HCT116 (cell line): ENCODE data around the gene NABP1. TPM values are rescaled to one million over a fixed set of nuclear protein-coding genes. Genes with fewer than 3 reads are reported as not detected.

ENCODE experiments used
- ATAC-seq: fragments of 200-7000 bp; cut with Tn5 transposase; 2 replicates; pipeline ENCODE4 v1.9.1; 2020; ENCODE audit warnings: mild to moderate bottlenecking, moderate library complexity
- BruUV-seq: library from RNA; stranded (reverse); fragments of 400-500 nt; replicated peaks from 2 replicates; lab custom pipeline; 2021; lab: Mats Ljungman, UMichigan
- CTCF ChIA-PET: fragments of 300-600 bp; sonication (Branson Sonifier 250); formaldehyde crosslinking; loops from one replicate; lab custom pipeline; 2021; ENCODE audit warnings: antibody characterized with exemption; lab: Charles Lee
- POLR2A ChIA-PET: fragments of 300-600, 350-600 bp; sonication (Branson Sonifier 250); formaldehyde crosslinking; loops from one replicate; lab custom pipeline; 2021; ENCODE audit warnings: antibody characterized with exemption; lab: Charles Lee
- RAD21 ChIA-PET, 2 experiments: fragments of 300-600 bp; sonication (Branson Sonifier 250); formaldehyde crosslinking; loops; one replicate each; lab custom pipeline; 2023; ENCODE audit warnings: low total read pairs in 2 of 2; ENCODE audit not compliant: uncharacterized antibody in 2 of 2, unreplicated experiment in 2 of 2, low non-redundant PET in 1 of 2; lab: Charles Lee
- DNase-seq: peaks from one replicate; pipeline ENCODE4 v3.0.0-alpha.2; 2010; ENCODE audit warnings: low read depth, low spot score
- H2AFZ ChIP-seq: fragments of 200-600 bp; shearing (Covaris generic), sonication (generic); 2 replicates; pipeline ENCODE4 v1.6.1; 2017; ENCODE audit warnings: low read depth, mixed run types, mixed read lengths, antibody characterized with exemption, low read length; ENCODE audit not compliant: poor library complexity, severe bottlenecking
- H3K27ac ChIP-seq: 2 replicates; pipeline ENCODE4 v1.5.1; 2012; ENCODE audit warnings: low read depth, low read length
- H3K27me3 ChIP-seq: fragments of 200-600 bp; sonication (generic); 2 replicates; pipeline ENCODE4 v1.6.1; 2016; ENCODE audit warnings: mixed run types, low read length, mixed read lengths; ENCODE audit not compliant: insufficient read depth
- H3K36me3 ChIP-seq, 2 experiments: fragments of 200-500 bp in 1 of 2; fragments of 200-600 bp in 1 of 2; sonication (Bioruptor generic) in 1 of 2; sonication (generic) in 1 of 2; 2 replicates each; pipeline versions ENCODE4 v1.5.1 to v1.6.1; 2014 to 2016; ENCODE audit warnings: low read length in 2 of 2, inconsistent platforms in 1 of 2, mixed read lengths in 1 of 2, mixed run types in 1 of 2; ENCODE audit not compliant: insufficient read depth in 2 of 2, control insufficient read depth in 1 of 2
- H3K4me1 ChIP-seq, 2 experiments: fragments of 200-600 bp in 1 of 2; sonication (generic) in 1 of 2; 2 replicates each; pipeline versions ENCODE4 v1.5.1 to v1.6.1; 2012 to 2017; ENCODE audit warnings: low read length in 2 of 2, inconsistent platforms in 1 of 2, mild to moderate bottlenecking in 1 of 2, mixed read lengths in 1 of 2, mixed run types in 1 of 2, moderate library complexity in 1 of 2; ENCODE audit not compliant: insufficient read depth in 2 of 2, control insufficient read depth in 1 of 2
- H3K4me2 ChIP-seq: fragments of 200-600 bp; sonication (generic); 2 replicates; pipeline ENCODE4 v1.6.1; 2017; ENCODE audit warnings: mixed run types, low read length, mixed read lengths
- H3K4me3 ChIP-seq, 2 experiments: fragments of 200-600 bp in 1 of 2; sonication (generic) in 1 of 2; replicated peaks in 1 of 2; 2 replicates each; pipeline ENCODE4 v1.5.1; 2011 to 2016; ENCODE audit warnings: low read length in 2 of 2, control low read depth in 1 of 2, low read depth in 1 of 2, mild to moderate bottlenecking in 1 of 2, mixed read lengths in 1 of 2, mixed run types in 1 of 2
- H3K79me2 ChIP-seq: fragments of 200-600 bp; sonication (generic); 2 replicates; pipeline ENCODE4 v1.6.1; 2017; ENCODE audit warnings: mild to moderate bottlenecking, mixed run types, low read length, moderate library complexity, mixed read lengths; ENCODE audit not compliant: insufficient read depth
- H3K9ac ChIP-seq: fragments of 200-600 bp; sonication (generic); 2 replicates; pipeline ENCODE4 v1.6.1; 2016; ENCODE audit warnings: low read length, mixed read lengths
- H3K9me2 ChIP-seq: fragments of 200-600 bp; sonication (generic), shearing (Covaris generic); 2 replicates; pipeline ENCODE4 v1.6.1; 2017; ENCODE audit warnings: mixed run types, mild to moderate bottlenecking, moderate library complexity; ENCODE audit not compliant: insufficient read depth
- H3K9me3 ChIP-seq, 2 experiments: fragments of 200-500 bp in 1 of 2; fragments of 200-600 bp in 1 of 2; sonication (Bioruptor generic) in 1 of 2; sonication (generic) in 1 of 2; 2 replicates each; pipeline ENCODE4 v1.6.1; 2014 to 2017; ENCODE audit warnings: low read length in 2 of 2, mixed read lengths in 2 of 2, inconsistent platforms in 1 of 2, low read depth in 1 of 2, mild to moderate bottlenecking in 1 of 2, mixed run types in 1 of 2, moderate library complexity in 1 of 2; ENCODE audit not compliant: control insufficient read depth in 1 of 2, insufficient read depth in 1 of 2
- H4K20me1 ChIP-seq: fragments of 200-600 bp; sonication (generic), shearing (Covaris generic); 2 replicates; pipeline ENCODE4 v1.6.1; 2017; ENCODE audit warnings: mixed run types, mild to moderate bottlenecking, moderate library complexity; ENCODE audit not compliant: insufficient read depth
- ATF3 ChIP-seq: IDR thresholded peaks from 2 replicates; pipeline ENCODE4 v1.6.1; 2012
- CBX3 ChIP-seq: IDR thresholded peaks from 2 replicates; pipeline ENCODE4 v1.6.1; 2012; ENCODE audit warnings: low read depth
- CEBPB ChIP-seq: IDR thresholded peaks from 2 replicates; pipeline ENCODE4 v1.6.1; 2012; ENCODE audit warnings: low read depth
- CTCF ChIP-seq, 3 experiments: fragments of 200-600 bp in 1 of 3; sonication (generic) in 1 of 3; IDR thresholded peaks in 2 of 3; conservative IDR thresholded peaks in 1 of 3; 2 replicates each; pipeline ENCODE4 v1.5.1; 2012 to 2017; ENCODE audit warnings: low read depth in 2 of 3, low read length in 2 of 3, antibody characterized with exemption in 1 of 3, borderline replicate concordance in 1 of 3, control low read depth in 1 of 3, mild to moderate bottlenecking in 1 of 3, mixed read lengths in 1 of 3, mixed run types in 1 of 3, moderate library complexity in 1 of 3; ENCODE audit not compliant: insufficient read depth in 1 of 3
- EGR1 ChIP-seq: IDR thresholded peaks from 2 replicates; pipeline ENCODE4 v1.6.1; 2012; ENCODE audit warnings: low read depth
- ELF1 ChIP-seq: IDR thresholded peaks from 2 replicates; pipeline ENCODE4 v1.6.1; 2012; ENCODE audit warnings: low read depth, borderline replicate concordance
- EZH2 ChIP-seq: fragments of 200-600 bp; sonication (generic); IDR thresholded peaks from 2 replicates; pipeline ENCODE4 v1.6.1; 2017; ENCODE audit warnings: antibody characterized with exemption, mixed run types
- EZH2phosphoT487 ChIP-seq: fragments of 200-600 bp; IDR thresholded peaks from 2 replicates; pipeline ENCODE4 v1.6.1; 2018; ENCODE audit warnings: antibody characterized with exemption, borderline replicate concordance
- POLR2A ChIP-seq: IDR thresholded peaks from 2 replicates; pipeline ENCODE4 v1.7.0; 2011; ENCODE audit warnings: borderline replicate concordance; ENCODE audit not compliant: insufficient read depth, insufficient read length; ENCODE audit errors: extremely low read depth
- POLR2AphosphoS5 ChIP-seq: IDR thresholded peaks from 2 replicates; pipeline ENCODE4 v1.6.1; 2011; ENCODE audit warnings: mild to moderate bottlenecking, low read depth, low read length, moderate library complexity
- RAD21 ChIP-seq: IDR thresholded peaks from 2 replicates; pipeline ENCODE4 v1.6.1; 2012; ENCODE audit warnings: low read depth, mild to moderate bottlenecking
- SIN3A ChIP-seq: IDR thresholded peaks from 2 replicates; pipeline ENCODE4 v1.6.1; 2012; ENCODE audit warnings: low read depth
- SP1 ChIP-seq: IDR thresholded peaks from 2 replicates; pipeline ENCODE4 v1.6.1; 2012; ENCODE audit warnings: low read depth
- TCF7L2 ChIP-seq: IDR thresholded peaks from 2 replicates; pipeline ENCODE4 v1.7.0; 2011; ENCODE audit warnings: borderline replicate concordance, inconsistent platforms; ENCODE audit not compliant: insufficient read depth, insufficient read length; ENCODE audit errors: extremely low read depth
- YY1 ChIP-seq: IDR thresholded peaks from 2 replicates; pipeline ENCODE4 v1.6.1; 2011; ENCODE audit warnings: low read length, low read depth, moderate library complexity, mild to moderate bottlenecking; ENCODE audit not compliant: insufficient replicate concordance; ENCODE audit errors: extremely low read depth
- ZFX ChIP-seq: fragments of 450-650 bp; IDR thresholded peaks from 2 replicates; pipeline ENCODE4 v1.6.1; 2017
- intact Hi-C: fragments of 100-400 bp; cut with micrococcal nuclease; formaldehyde crosslinking; loops from 2 replicates; pipeline ENCODE4 v1.10.0; 2022
- total RNA-seq: library from RNA; stranded (reverse); gene quantifications from one replicate; pipeline ENCODE4 v1.2.1, GENCODE V29; 2021; ENCODE audit not compliant: unreplicated experiment

Gene NABP1
- total RNA-seq, 1 experiment from 2014 or later: 39.3 TPM

- Histone ChIP-seq H3K9me3 (no peaks in the 10 kb centered on the region), H3K79me2 (no peaks in the 10 kb centered on the region), H3K9me2 (no peaks in the 10 kb centered on the region), H2AFZ (peak overlapping the region; percentile 31), H3K36me3 (no peaks in the 10 kb centered on the region), H3K27me3 (no peaks in the 10 kb centered on the region), H3K4me2 (no peak overlapping the region), H4K20me1 (no peaks in the 10 kb centered on the region), H3K9ac (no peak overlapping the region), H3K27ac (no peak overlapping the region), H3K4me1 (peaks cover 0 to 5% of the 10 kb centered on the region in 2 experiments; a peak in 1 of 4 replicates), H3K4me3 (no peak overlapping the region)
- ChIA-PET RAD21 (no interaction called here), CTCF (no interaction called here), POLR2A (no interaction called here)
- intact Hi-C loops: no loop called here
- DNase-seq (no peak), ATAC-seq (no peak)
- no TSS peak for BruUV-seq
- TF ChIP-seq CBX3 (no peak), EZH2 (no peak), SP1 (no peak), TCF7L2 (no peak), ATF3 (no peak), EGR1 (no peak), CEBPB (no peak), ELF1 (no peak), YY1 (no peak), CTCF (IDR thresholded peaks at IDR 0.05 in 2 of 3, conservative IDR thresholded peaks at IDR 0.05 in 1 of 3; ENCODE audit: borderline replicate concordance in 1 of 3, insufficient read depth in 1 of 3, low read depth in 2 of 3, low read length in 2 of 3) (no peak), ZFX (no peak), EZH2phosphoT487 (no peak), POLR2A (no peak), RAD21 (no peak), POLR2AphosphoS5 (no peak), SIN3A (no peak)
These were observed 52.3 kb downstream of the NABP1 start for GRCh38 chr2:191730263-191730662.

Other genes with a start within 250 kb of the NABP1 start
- gene CAVIN2, start 169.0 kb downstream of the NABP1 start, total RNA-seq: 0.27 TPM